ENCODE measurements around the gene RAB10. TPM values are rescaled to one million over a fixed set of nuclear protein-coding genes. Genes with fewer than 3 reads are reported as not detected.
"Not testable (repeated sequence)": the region's sequence is repeated elsewhere in the genome, so short reads cannot be mapped to it uniquely, and the experiment has no call there.

Gene RAB10
- polyA plus RNA-seq, 1 donor (not counting 4 experiments of a cell fraction or from before 2014, with no cell fraction given), result 252 TPM

DNA sequence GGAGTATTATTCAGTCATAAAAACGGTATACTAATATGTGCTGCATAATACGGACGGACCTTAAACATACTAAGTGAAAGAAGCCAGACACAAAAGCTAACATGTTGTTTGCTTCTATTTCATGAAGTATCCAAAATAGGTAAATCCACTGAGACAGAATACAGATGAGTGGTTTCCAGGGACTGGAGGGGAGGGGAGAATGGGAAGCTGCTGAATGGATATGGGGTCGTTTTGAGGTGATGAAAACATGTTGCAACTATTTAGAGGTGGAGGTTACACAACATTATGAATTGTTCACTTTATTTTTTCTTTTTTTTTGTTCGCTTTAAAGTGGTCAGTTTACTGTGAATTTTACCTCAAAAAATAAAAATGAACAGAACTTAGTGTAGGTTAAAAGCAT is 52.9 kb downstream of the RAB10 start:
- H4K20me1 ChIP-seq (ENCODE audit: control insufficient read depth, extremely low read depth, insufficient read depth, low read length), result peaks cover 28% of the 10 kb centered on the region
- peaks cover 0 to 5% of the 10 kb centered on the region in 2 experiments for H3K36me3 ChIP-seq (ENCODE audit: control insufficient read depth in 2 of 2, extremely low read depth in 1 of 2, insufficient read depth in 2 of 2, low read length in 2 of 2)
- peaks cover 5% of the 10 kb centered on the region for H3K9me1 ChIP-seq (ENCODE audit: control insufficient read depth, extremely low read depth, insufficient read depth, low read length)
- H3K27ac ChIP-seq (ENCODE audit: control insufficient read depth, insufficient read depth, low read length), result no peak overlapping the region
- no peak overlapping the region for H3K9ac ChIP-seq (ENCODE audit: control insufficient read depth, extremely low read depth, insufficient read depth, low read length)
- no peak overlapping the region for H2AFZ ChIP-seq (ENCODE audit: control insufficient read depth, low read length)
- dilution Hi-C loops (cut with MboI; ENCODE audit: extremely low pct_ligation_motif_present, low sequenced_read_pairs), result no loop called here
- no peaks in the 10 kb centered on the region for H3K9me3 ChIP-seq (ENCODE audit: control insufficient read depth, low read depth, low read length)
- no peaks in the 10 kb centered on the region for H3K27me3 ChIP-seq (ENCODE audit: control insufficient read depth, extremely low read depth, insufficient read depth, low read length)
- no peak overlapping the region for H3K4me3 ChIP-seq (ENCODE audit: control insufficient read depth in 2 of 3, extremely low read depth in 1 of 3, insufficient read depth in 2 of 3, low read depth in 1 of 3, low read length in 3 of 3)
- H3K4me1 ChIP-seq (ENCODE audit: control insufficient read depth, extremely low read depth, insufficient read depth, low read length), result peaks cover 3% of the 10 kb centered on the region
- TF ChIP-seq, protein P1, sequence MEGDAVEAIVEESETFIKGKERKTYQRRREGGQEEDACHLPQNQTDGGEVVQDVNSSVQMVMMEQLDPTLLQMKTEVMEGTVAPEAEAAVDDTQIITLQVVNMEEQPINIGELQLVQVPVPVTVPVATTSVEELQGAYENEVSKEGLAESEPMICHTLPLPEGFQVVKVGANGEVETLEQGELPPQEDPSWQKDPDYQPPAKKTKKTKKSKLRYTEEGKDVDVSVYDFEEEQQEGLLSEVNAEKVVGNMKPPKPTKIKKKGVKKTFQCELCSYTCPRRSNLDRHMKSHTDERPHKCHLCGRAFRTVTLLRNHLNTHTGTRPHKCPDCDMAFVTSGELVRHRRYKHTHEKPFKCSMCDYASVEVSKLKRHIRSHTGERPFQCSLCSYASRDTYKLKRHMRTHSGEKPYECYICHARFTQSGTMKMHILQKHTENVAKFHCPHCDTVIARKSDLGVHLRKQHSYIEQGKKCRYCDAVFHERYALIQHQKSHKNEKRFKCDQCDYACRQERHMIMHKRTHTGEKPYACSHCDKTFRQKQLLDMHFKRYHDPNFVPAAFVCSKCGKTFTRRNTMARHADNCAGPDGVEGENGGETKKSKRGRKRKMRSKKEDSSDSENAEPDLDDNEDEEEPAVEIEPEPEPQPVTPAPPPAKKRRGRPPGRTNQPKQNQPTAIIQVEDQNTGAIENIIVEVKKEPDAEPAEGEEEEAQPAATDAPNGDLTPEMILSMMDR (optimal IDR thresholded peaks at IDR 0.05 in 1 of 3, IDR thresholded peaks at IDR 0.05 in 1 of 3, conservative IDR thresholded peaks at IDR 0.05 in 1 of 3; ENCODE audit: extremely low read depth in 1 of 3, insufficient read depth in 2 of 3, low read length in 3 of 3), result no peak
- TF ChIP-seq EZH2 (IDR thresholded peaks at IDR 0.05; ENCODE audit: low read length), result no peak
- no peak overlapping the region for H3K4me2 ChIP-seq (ENCODE audit: control insufficient read depth, extremely low read depth, insufficient read depth, low read depth, low read length)
- peaks cover 94% of the 10 kb centered on the region for H3K79me2 ChIP-seq (ENCODE audit: control insufficient read depth, insufficient read depth, low read length)
- FAIRE-seq (no peak), DNase-seq (ENCODE audit: low read depth, low spot score) (no peak)

- H3K9me3 ChIP-seq (ENCODE audit: control insufficient read depth, low read depth, low read length), result no peaks in the 10 kb centered on the region
- no peak overlapping the region for H3K9ac ChIP-seq (ENCODE audit: control insufficient read depth, extremely low read depth, insufficient read depth, low read length)
- no peak overlapping the region for H3K4me3 ChIP-seq (ENCODE audit: control insufficient read depth in 2 of 3, extremely low read depth in 1 of 3, insufficient read depth in 2 of 3, low read depth in 1 of 3, low read length in 3 of 3)
- peaks cover 95% of the 10 kb centered on the region for H3K79me2 ChIP-seq (ENCODE audit: control insufficient read depth, insufficient read depth, low read length)
- no peak for DNase-seq (ENCODE audit: low read depth, low spot score)
- no peak overlapping the region for H2AFZ ChIP-seq (ENCODE audit: control insufficient read depth, low read length)
- no peak for FAIRE-seq
- dilution Hi-C loops (cut with MboI; ENCODE audit: extremely low pct_ligation_motif_present, low sequenced_read_pairs), result no loop called here
- H3K4me2 ChIP-seq (ENCODE audit: control insufficient read depth, extremely low read depth, insufficient read depth, low read depth, low read length), result no peak overlapping the region
- peaks cover 3% of the 10 kb centered on the region for H3K4me1 ChIP-seq (ENCODE audit: control insufficient read depth, extremely low read depth, insufficient read depth, low read length)
- peaks cover 0 to 5% of the 10 kb centered on the region in 2 experiments for H3K36me3 ChIP-seq (ENCODE audit: control insufficient read depth in 2 of 2, extremely low read depth in 1 of 2, insufficient read depth in 2 of 2, low read length in 2 of 2)
- no peaks in the 10 kb centered on the region for H3K27me3 ChIP-seq (ENCODE audit: control insufficient read depth, extremely low read depth, insufficient read depth, low read length)
- no peak overlapping the region for H3K27ac ChIP-seq (ENCODE audit: control insufficient read depth, insufficient read depth, low read length)
- H4K20me1 ChIP-seq (ENCODE audit: control insufficient read depth, extremely low read depth, insufficient read depth, low read length), result peaks cover 28% of the 10 kb centered on the region
- H3K9me1 ChIP-seq (ENCODE audit: control insufficient read depth, extremely low read depth, insufficient read depth, low read length), result peaks cover 5% of the 10 kb centered on the region
- TF ChIP-seq EZH2 (IDR thresholded peaks at IDR 0.05; ENCODE audit: low read length), result no peak
- TF ChIP-seq, protein P1 (optimal IDR thresholded peaks at IDR 0.05 in 1 of 3, IDR thresholded peaks at IDR 0.05 in 1 of 3, conservative IDR thresholded peaks at IDR 0.05 in 1 of 3; ENCODE audit: extremely low read depth in 1 of 3, insufficient read depth in 2 of 3, low read length in 3 of 3), result peak; percentile 58 to 71 (median 60)
These were observed 54.3 kb downstream of the RAB10 start for GRCh38 chr2:26088038-26088643.

- DNase-seq (ENCODE audit: low read depth, low spot score); H3K4me2 ChIP-seq (ENCODE audit: control insufficient read depth, extremely low read depth, insufficient read depth, low read depth, low read length); H3K9ac ChIP-seq (ENCODE audit: control insufficient read depth, extremely low read depth, insufficient read depth, low read length); H3K27ac ChIP-seq (ENCODE audit: control insufficient read depth, insufficient read depth, low read length); H3K9me1 ChIP-seq (ENCODE audit: control insufficient read depth, extremely low read depth, insufficient read depth, low read length); H3K9me3 ChIP-seq (ENCODE audit: control insufficient read depth, low read depth, low read length); FAIRE-seq; dilution Hi-C loops (cut with MboI; ENCODE audit: extremely low pct_ligation_motif_present, low sequenced_read_pairs); H2AFZ ChIP-seq (ENCODE audit: control insufficient read depth, low read length); H3K27me3 ChIP-seq (ENCODE audit: control insufficient read depth, extremely low read depth, insufficient read depth, low read length); H3K4me3 ChIP-seq (ENCODE audit: control insufficient read depth in 2 of 3, extremely low read depth in 1 of 3, insufficient read depth in 2 of 3, low read depth in 1 of 3, low read length in 3 of 3); H3K4me1 ChIP-seq (ENCODE audit: control insufficient read depth, extremely low read depth, insufficient read depth, low read length): not testable (repeated sequence)
- Histone ChIP-seq H3K79me2 (ENCODE audit: control insufficient read depth, insufficient read depth, low read length) (peaks cover 95% of the 10 kb centered on the region), H3K36me3 (ENCODE audit: control insufficient read depth in 2 of 2, extremely low read depth in 1 of 2, insufficient read depth in 2 of 2, low read length in 2 of 2) (peaks cover 2 to 12% of the 10 kb centered on the region in 2 experiments), H4K20me1 (ENCODE audit: control insufficient read depth, extremely low read depth, insufficient read depth, low read length) (peaks cover 28% of the 10 kb centered on the region)
These were observed 55.0 kb downstream of the RAB10 start for GRCh38 chr2:26088931-26089330.

Measured in keratinocyte (primary cell).